Activated T-cell treated with anti-CD3 and anti-CD28 coated beads for 4 hours (primary cell): ENCODE measurements around the gene KLF5.
"Not testable (repeated sequence)": the region's sequence is repeated elsewhere in the genome, so short reads cannot be mapped to it uniquely, and the experiment has no call there.

Experiments
- DNase-seq: peaks from one replicate; pipeline ENCODE4 v3.0.0-alpha.2; 2020

KLF5 gene

GRCh38 chr13:73090116-73090822 is 31.5 kb downstream of the KLF5 start:
- DNase-seq = no peak

DNA sequence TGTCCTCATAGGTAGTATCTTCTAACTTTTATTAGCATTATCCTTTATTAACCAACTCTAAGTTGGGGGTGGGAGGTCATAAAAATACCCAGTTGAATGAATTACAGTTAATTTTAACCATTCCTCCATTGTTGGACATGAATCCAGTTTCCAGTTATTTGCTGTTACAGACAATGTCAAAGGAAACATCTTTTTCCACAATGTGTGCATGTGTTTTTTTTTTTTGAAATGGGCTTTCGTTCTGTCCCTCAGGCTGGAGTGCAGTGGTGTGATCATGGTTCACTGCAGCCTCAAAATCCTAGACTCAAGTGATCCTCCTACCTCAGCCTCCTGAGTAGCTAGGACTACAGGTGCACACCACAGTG is 32.0 kb downstream of the KLF5 start:
- DNase-seq = no peak

DNA sequence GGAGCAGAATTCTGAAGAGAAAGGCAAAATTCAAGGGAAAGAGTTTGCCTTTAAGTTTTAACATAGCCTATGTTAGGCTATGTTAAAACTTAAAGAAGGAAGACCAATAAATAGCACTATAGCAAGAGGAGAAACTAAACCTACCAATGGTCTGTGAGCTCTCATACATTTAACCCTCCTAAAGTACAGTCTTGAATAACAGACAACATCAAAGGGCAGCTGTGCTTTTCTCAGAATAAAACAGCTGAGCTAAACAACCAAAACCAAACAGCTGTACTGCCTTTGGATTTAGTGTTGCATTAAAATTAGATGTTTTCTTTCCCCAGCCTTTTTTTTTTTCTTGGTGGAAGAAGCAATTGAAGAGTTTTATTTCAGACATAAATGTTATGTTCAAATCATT is 34.0 kb downstream of the KLF5 start:
- no peak for DNase-seq

GRCh38 chr13:73096173-73096572 is 37.4 kb downstream of the KLF5 start:
- no peak for DNase-seq

- DNase-seq = no peak
Measured at GRCh38 chr13:73096638-73097037, 37.8 kb downstream of the KLF5 start.

GRCh38 chr13:73100781-73101180 is 42.0 kb downstream of the KLF5 start:
- not testable (repeated sequence) for DNase-seq

GRCh38 chr13:73101351-73102007 is 42.7 kb downstream of the KLF5 start:
- no peak for DNase-seq

DNA sequence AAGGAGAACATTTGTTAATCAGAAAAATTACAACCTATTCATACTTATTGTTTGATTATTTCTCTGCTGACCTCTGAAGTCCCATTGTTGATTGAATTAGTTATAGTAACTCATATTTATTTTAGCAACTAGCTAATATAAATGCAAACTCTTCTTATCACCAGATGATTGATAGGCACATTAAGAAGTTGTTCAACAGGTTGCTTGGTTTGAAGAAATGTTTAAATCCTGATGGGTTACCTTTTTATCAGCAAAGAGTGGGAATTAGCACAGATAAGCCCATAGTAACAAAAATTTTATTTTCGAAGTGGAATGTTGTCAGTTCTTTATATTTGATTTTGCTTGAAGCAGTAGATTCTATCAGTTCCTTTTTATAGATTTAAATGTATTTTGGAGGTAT is 44.4 kb downstream of the KLF5 start:
- no peak for DNase-seq

DNA sequence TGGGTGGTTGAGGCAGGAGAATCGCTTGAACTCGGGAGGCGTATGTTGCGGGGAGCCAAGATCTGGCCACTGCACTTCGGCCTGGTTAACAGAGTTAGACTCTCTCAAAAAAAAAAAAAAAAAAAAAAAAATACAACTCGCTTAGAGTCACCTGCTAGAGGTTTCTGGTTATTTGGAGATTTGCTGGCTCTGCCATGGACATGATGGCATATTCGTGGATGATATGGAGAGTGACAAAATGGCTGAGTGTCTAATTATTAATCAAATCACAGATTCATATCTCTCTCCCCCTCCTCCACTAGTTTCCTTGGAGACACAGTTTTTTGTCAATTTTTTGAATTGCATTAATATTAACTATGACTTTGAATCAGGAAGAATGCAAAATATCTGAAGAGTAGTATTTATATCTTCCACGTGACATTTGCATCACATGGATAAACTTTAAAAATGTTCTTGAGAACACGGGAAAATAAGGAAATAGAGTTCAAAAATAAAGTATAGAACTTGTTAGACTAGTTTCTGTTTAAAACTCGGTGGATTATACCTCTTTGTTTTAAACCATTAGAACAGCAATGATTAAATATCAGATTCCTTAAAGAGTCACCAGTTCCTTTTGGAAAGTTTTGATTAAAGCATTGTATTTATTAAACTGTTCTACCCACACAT is 47.8 kb downstream of the KLF5 start:
- DNase-seq = no peak

DNA sequence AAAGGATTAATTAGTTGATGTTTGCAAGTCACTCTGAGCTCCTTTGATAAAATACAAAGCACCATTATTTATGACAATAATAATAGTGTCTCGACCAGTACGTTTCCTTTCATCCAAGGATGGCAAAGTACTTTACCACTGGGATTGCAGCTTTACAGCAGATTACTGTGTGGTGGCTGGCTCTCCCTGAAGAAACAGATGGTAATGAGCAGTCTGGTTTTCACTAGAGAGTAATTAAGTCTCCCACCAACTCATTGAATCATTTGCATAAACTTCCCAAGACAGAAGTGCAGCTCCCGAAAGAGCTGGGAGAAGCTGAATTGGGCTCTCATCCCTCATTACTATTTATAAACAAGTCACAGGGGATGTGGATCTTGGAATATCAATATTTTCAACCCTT is 48.7 kb downstream of the KLF5 start:
- no peak for DNase-seq

GRCh38 chr13:73107970-73108369 is 49.2 kb downstream of the KLF5 start:
- no peak for DNase-seq

GRCh38 chr13:73109288-73109899 is 50.6 kb downstream of the KLF5 start:
- DNase-seq = no peak

- DNase-seq = no peak
Measured at GRCh38 chr13:73109969-73110368, 51.2 kb downstream of the KLF5 start.

- DNase-seq = no peak
Measured at GRCh38 chr13:73110814-73111213, 52.0 kb downstream of the KLF5 start.

GRCh38 chr13:73111331-73111730 is 52.5 kb downstream of the KLF5 start:
- DNase-seq = no peak

DNA sequence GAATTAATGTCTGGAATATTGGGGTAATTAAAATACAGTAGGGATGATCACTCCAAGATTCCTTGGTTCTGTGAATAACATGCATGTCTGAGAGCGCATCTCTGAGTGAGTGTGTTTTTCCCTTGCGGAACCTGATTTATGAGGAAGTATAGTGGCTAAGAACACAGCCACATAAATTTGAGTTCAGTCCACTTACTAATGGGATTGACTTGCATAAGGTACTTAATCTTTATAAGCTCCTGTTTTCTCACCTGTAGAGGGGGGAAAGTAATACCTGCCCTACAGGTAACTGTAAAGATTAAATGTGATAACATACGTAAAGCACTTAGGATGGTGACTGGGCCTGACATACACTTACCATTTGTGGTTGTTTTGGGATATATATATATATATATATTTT is 60.8 kb downstream of the KLF5 start:
- no peak for DNase-seq
